Fibroblast of lung (primary cell): ENCODE measurements around the gene UPF2. TPM values are rescaled to one million over a fixed set of nuclear protein-coding genes. Genes with fewer than 3 reads are reported as not detected.
"Not testable (repeated sequence)": the region's sequence is repeated elsewhere in the genome, so short reads cannot be mapped to it uniquely, and the experiment has no call there.

ENCODE experiments used
- DNase-seq, 2 donors: peaks; one replicate each; pipeline versions ENCODE4 v3.0.0 to v3.0.0-alpha.2; 2010; ENCODE audit warnings: low read depth in 2 of 2
- H2AFZ ChIP-seq: 2 replicates; pipeline ENCODE4 v1.5.1; 2012; ENCODE audit warnings: low read length, control low read depth, inconsistent platforms
- H3K27ac ChIP-seq: 2 replicates; pipeline ENCODE4 v1.5.1; 2011; ENCODE audit warnings: low read length, control low read depth; ENCODE audit not compliant: insufficient read depth
- H3K27me3 ChIP-seq: 2 replicates; pipeline ENCODE4 v1.5.1; 2011; ENCODE audit warnings: mild to moderate bottlenecking, low read length; ENCODE audit not compliant: control insufficient read depth, insufficient read depth
- H3K36me3 ChIP-seq: 2 replicates; pipeline ENCODE4 v1.5.1; 2011; ENCODE audit warnings: low read length; ENCODE audit not compliant: control insufficient read depth, insufficient read depth
- H3K4me1 ChIP-seq: 2 replicates; pipeline ENCODE4 v1.5.1; 2011; ENCODE audit warnings: low read length; ENCODE audit not compliant: control insufficient read depth, insufficient read depth; ENCODE audit errors: extremely low read depth
- H3K4me2 ChIP-seq: 2 replicates; pipeline ENCODE4 v1.5.1; 2011; ENCODE audit warnings: low read length, control low read depth; ENCODE audit not compliant: insufficient read depth; ENCODE audit errors: extremely low read depth
- H3K4me3 ChIP-seq, 4 experiments: fragments of 200-600 bp in 1 of 4; sonication (generic) in 1 of 4; replicated peaks in 1 of 4; 2 replicates each; pipeline ENCODE4 v1.5.1; 2011 to 2016; ENCODE audit warnings: low read length in 4 of 4, low read depth in 3 of 4, mild to moderate bottlenecking in 3 of 4, control low read depth in 2 of 4, inconsistent platforms in 1 of 4, mixed read lengths in 1 of 4; ENCODE audit not compliant: insufficient read depth in 1 of 4; ENCODE audit errors: control extremely low read depth in 1 of 4
- H3K79me2 ChIP-seq: 2 replicates; pipeline ENCODE4 v1.5.1; 2012; ENCODE audit warnings: mild to moderate bottlenecking, low read length, inconsistent platforms; ENCODE audit not compliant: control insufficient read depth, insufficient read depth
- H3K9ac ChIP-seq: 2 replicates; pipeline ENCODE4 v1.5.1; 2011; ENCODE audit warnings: mild to moderate bottlenecking, low read length, control low read depth; ENCODE audit not compliant: insufficient read depth
- H3K9me3 ChIP-seq: 2 replicates; pipeline ENCODE4 v1.5.1; 2012; ENCODE audit warnings: low read depth, low read length; ENCODE audit not compliant: control insufficient read depth, insufficient read depth
- H4K20me1 ChIP-seq: 2 replicates; pipeline ENCODE4 v1.5.1; 2011; ENCODE audit warnings: low read length; ENCODE audit not compliant: control insufficient read depth, insufficient read depth; ENCODE audit errors: extremely low read depth
- EZH2 ChIP-seq: IDR thresholded peaks from 2 replicates; pipeline ENCODE4 v1.5.1; 2012; ENCODE audit warnings: low read length, control low read depth, mild to moderate bottlenecking; ENCODE audit errors: missing control alignments
- polyA plus RNA-seq, 2 donors: library from polyadenylated mRNA; depleted of rRNA in 1 of 2; stranded (reverse) in 1 of 2; unstranded in 1 of 2; fragments of >200 nt; gene quantifications; 2 replicates each; pipeline ENCODE4 v1.2.1, GENCODE V29; 2011 to 2012; ENCODE audit warnings: missing spikeins in 1 of 2
- total RNA-seq: library from RNA; depleted of rRNA; stranded (reverse); fragments of >200 nt; gene quantifications from 2 replicates; pipeline ENCODE4 v1.2.1, GENCODE V29; 2014
- TF ChIP-seq, protein P1 (sequence below), 2 donors: IDR thresholded peaks in 1 of 2; conservative IDR thresholded peaks in 1 of 2; 1 replicate in 1 of 2; 2 replicates in 1 of 2; pipeline ENCODE4 v1.5.1; 2011 to 2012; ENCODE audit warnings: low read length in 2 of 2, control low read depth in 1 of 2, inconsistent platforms in 1 of 2, low read depth in 1 of 2, mild to moderate bottlenecking in 1 of 2

UPF2 gene
- total and polyA plus RNA-seq, 2 donors (not counting 1 experiment from before 2014, with no cell fraction given) = 20.8 to 22.6 TPM

DNA sequence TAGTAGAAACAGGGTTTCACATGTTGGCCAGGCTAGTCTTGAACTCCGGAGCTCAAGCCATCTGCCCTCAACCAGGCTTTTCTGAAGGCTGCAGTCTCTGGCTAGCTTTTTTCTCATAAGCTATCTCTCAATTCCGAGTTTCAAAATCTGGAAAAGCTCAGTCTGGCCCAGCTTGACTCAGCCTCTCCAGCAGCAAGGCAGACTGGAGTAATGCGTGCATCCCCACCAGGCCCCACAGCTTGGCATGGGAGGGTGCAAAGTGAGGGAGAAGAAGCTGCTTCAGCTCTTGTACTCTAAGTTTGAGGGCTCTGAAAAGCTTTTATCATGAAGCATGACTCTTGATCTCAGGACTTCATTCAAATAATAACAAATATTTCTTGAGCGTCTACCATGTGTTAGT lies 30.9 kb upstream of the UPF2 start:
- H4K20me1 ChIP-seq = no peaks in the 10 kb centered on the region
- H3K79me2 ChIP-seq = peaks cover 1% of the 10 kb centered on the region
- no peak overlapping the region for H3K4me3 ChIP-seq
- no peaks in the 10 kb centered on the region for H3K27me3 ChIP-seq
- H3K4me1 ChIP-seq = no peaks in the 10 kb centered on the region
- H3K9ac ChIP-seq = no peak overlapping the region
- no peaks in the 10 kb centered on the region for H3K9me3 ChIP-seq
- TF ChIP-seq, protein P1, sequence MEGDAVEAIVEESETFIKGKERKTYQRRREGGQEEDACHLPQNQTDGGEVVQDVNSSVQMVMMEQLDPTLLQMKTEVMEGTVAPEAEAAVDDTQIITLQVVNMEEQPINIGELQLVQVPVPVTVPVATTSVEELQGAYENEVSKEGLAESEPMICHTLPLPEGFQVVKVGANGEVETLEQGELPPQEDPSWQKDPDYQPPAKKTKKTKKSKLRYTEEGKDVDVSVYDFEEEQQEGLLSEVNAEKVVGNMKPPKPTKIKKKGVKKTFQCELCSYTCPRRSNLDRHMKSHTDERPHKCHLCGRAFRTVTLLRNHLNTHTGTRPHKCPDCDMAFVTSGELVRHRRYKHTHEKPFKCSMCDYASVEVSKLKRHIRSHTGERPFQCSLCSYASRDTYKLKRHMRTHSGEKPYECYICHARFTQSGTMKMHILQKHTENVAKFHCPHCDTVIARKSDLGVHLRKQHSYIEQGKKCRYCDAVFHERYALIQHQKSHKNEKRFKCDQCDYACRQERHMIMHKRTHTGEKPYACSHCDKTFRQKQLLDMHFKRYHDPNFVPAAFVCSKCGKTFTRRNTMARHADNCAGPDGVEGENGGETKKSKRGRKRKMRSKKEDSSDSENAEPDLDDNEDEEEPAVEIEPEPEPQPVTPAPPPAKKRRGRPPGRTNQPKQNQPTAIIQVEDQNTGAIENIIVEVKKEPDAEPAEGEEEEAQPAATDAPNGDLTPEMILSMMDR (conservative IDR thresholded peaks at IDR 0.05 in 1 of 2, IDR thresholded peaks at IDR 0.05 in 1 of 2; ENCODE audit: low read depth in 1 of 2, low read length in 2 of 2) = no peak
- no peak for TF ChIP-seq EZH2
- no peak overlapping the region for H2AFZ ChIP-seq
- no peak overlapping the region for H3K4me2 ChIP-seq
- H3K36me3 ChIP-seq = no peaks in the 10 kb centered on the region
- no peak overlapping the region for H3K27ac ChIP-seq
- no peak for DNase-seq

DNA sequence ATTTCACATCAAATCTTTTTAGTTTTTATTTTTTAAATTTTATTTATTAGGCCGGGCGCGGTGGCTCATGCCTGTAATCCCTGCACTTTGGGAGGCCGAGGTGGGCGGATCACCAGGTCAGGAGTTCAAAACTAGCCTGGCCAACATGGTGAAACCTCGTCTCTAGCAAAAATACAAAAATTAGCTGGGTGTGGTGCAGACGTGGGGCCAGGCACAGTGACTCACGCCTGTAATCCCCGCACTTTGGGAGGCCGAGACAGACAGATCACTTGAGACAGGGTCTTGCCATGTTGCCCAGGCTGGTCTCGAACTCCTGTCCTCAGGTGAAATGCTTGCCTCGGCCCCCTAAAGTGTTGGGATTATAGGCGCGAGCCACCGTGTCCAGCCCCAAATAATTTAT lies 28.8 kb upstream of the UPF2 start:
- not testable (repeated sequence) for H3K27ac ChIP-seq, H3K9me3 ChIP-seq, H3K4me1 ChIP-seq, H3K4me3 ChIP-seq, H3K36me3 ChIP-seq, H2AFZ ChIP-seq, H3K9ac ChIP-seq, DNase-seq, H3K79me2 ChIP-seq, H3K27me3 ChIP-seq, H4K20me1 ChIP-seq, H3K4me2 ChIP-seq

DNA sequence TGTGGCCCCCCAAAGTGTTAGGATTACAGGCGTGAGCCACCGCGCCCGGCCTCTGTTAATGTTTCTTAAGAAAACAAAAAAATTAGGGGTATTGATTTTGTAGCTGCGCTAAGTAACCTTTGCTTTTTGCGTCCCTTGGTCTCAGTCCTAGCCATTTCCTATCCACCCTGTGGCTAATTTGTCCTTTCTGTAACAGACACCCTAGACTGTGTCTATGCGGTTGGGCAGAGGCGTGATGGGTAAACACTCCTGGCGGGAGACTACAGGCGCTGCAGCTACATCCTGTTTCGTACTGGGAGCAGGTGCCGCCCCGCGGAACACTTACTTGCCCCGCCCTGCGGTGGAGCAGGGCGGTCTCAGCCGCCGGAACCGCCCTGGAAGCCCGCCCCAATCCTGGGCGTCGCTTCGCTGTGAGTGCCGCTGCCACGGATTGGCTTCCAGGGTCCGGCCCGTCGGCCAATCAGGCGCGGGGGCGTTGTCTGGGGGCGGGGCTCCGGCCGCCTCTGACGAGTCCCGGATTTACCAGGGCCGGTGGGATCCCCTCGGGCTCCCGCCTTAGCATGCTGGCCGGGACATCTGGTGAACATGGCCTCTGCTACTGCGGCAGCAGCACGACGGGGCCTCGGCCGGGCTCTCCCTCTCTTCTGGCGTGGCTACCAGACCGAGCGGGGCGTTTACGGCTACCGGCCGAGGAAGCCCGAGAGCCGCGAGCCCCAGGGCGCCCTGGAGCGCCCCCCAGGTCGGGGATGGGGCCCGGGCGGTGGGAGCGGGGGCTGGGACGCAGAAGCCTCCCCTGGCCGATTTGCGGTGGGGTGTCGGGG lies 26.1 kb upstream of the UPF2 start, which contains the start of gene DHTKD1:
TSS of gene DHTKD1 (plus strand) at position 506 of the 821 bp plus-strand sequence. CDS start at position 586, 80 bp downstream.
- H3K36me3 ChIP-seq = no peaks in the 10 kb centered on the region
- TF ChIP-seq EZH2 = no peak
- TF ChIP-seq, protein P1 (conservative IDR thresholded peaks at IDR 0.05 in 1 of 2, IDR thresholded peaks at IDR 0.05 in 1 of 2; ENCODE audit: low read depth in 1 of 2, low read length in 2 of 2) = peak; percentile 23 to 43
- no peaks in the 10 kb centered on the region for H4K20me1 ChIP-seq
- H3K9ac ChIP-seq = peak within 1 kb of the TSS; percentile 81
- peak within 1 kb of the TSS; percentile 89 for H2AFZ ChIP-seq
- H3K27ac ChIP-seq = peak within 1 kb of the TSS; percentile 64
- peak; percentile 95 to 97 for DNase-seq
- peaks cover 1% of the 10 kb centered on the region for H3K79me2 ChIP-seq
- H3K4me2 ChIP-seq = peak within 1 kb of the TSS; percentile 51
- H3K27me3 ChIP-seq = no peaks in the 10 kb centered on the region
- H3K4me1 ChIP-seq = no peaks in the 10 kb centered on the region
- H3K4me3 ChIP-seq = peak within 1 kb of the TSS; percentile 76 to 95 (median 82)
- no peaks in the 10 kb centered on the region for H3K9me3 ChIP-seq
